HG02943 (cell line): Measurements from ENCODE around the gene GIMAP2.

Experiments used
- ATAC-seq: cut with Tn5 transposase; IDR thresholded peaks from one replicate; pipeline ENCODE4 v1.9.1; 2021; ENCODE audit warnings: mild to moderate bottlenecking, low read depth, moderate library complexity; ENCODE audit not compliant: unreplicated experiment

GIMAP2 gene

GRCh38 chr7:150731916-150732315, 46.4 kb downstream of the GIMAP2 start:
- no peak for ATAC-seq

DNA sequence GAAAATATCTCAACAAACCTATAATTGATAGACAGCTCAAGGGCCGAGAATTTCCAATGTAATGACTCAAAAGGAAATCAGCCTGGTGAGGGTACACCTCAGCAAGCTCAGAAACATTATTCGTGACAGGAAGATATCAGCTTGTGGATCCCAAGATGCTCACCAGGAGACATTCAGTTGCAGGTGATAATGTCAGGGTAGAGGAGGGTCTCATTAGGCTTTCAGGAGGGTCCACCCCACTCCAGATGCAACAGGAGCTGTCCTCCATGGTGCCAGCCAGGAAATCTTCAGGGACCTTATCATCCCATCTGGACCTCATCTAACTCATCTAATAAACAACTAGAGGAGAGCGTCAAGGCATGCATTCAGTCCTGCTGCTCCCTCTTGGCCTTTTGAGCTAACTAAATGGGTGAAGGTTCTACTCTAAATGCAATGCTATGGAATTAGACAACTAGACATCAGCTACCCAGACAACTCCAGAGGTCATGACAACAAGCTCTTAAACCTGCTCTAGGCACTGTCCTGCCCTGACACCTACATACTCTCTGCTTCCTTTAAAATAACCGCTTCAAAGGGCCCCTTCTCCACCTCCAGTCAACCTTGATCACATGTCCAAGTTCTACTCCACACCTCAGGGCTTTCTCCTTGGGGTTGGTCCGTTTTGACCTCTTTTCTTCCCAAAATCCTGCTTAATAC, 47.4 kb downstream of the GIMAP2 start:
- no peak for ATAC-seq

- ATAC-seq, result no peak
Observed at GRCh38 chr7:150733482-150734095, 48.1 kb downstream of the GIMAP2 start.

GRCh38 chr7:150734254-150734653, 48.7 kb downstream of the GIMAP2 start:
- no peak for ATAC-seq

- no peak for ATAC-seq
Observed at GRCh38 chr7:150735596-150736358, 50.3 kb downstream of the GIMAP2 start.

- no peak for ATAC-seq
Observed at GRCh38 chr7:150736864-150737263, 51.4 kb downstream of the GIMAP2 start.

DNA sequence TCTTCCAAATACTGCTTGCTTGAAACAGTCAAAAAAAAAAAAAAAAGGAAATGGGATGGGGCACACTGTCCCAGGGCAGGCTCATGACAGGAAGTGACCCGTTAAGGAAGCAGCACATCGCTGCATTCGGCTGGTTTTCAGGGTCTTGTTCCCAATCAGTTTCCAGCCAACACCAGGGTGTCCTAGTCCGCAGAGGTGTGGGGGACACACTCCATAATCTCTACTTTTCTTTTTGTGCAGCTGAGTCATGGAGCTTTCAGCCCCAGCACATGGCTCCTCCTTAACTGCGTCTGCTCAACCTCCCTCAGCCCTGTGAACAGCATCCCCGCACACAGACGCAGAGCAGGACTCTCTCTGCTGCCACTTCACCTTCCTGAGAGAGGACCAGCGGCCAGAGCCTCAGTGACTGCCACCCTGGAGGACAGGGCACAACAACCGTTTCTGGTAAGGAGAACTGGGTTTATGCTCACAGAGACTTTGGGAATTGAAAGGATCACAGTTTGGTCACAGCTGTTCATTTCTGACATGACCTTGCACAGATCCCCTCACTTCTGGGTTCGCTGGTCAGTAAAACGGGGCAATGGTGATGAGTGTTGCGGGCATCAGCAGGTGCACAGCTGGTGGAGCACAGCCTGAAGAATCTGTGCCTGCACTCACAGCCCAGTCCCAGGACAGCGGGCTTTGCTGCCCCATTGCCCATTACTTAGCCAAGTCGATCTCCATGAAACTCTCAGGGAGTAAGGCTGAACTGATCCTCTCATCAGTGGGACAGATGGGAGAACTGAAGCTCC, 52.0 kb downstream of the GIMAP2 start, which contains the start of gene GIMAP5:
TSS of gene GIMAP5 (plus strand) at position 154 of the 791 bp plus-strand sequence. CDS start 3,467 bp downstream, outside the sequence.
- ATAC-seq, result no peak

DNA sequence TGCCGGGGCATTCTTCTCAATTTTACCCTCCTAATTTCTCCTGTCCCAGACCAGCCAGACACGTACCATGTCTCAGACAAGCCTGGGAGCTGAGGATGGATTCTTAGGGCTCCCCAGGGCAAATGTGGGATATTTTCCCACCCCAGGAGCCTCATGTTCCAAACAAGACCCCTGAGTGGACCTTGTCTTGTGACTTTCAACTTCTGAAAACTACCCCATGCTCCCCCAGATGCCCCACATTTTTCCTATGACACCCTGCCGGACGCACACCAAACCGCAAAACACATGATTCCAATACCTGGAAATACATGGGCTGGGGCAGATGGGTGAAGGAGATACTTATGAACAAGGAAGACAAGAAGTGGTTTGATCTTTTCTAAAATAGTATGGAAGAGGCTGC, 52.6 kb downstream of the GIMAP2 start:
- no peak for ATAC-seq

DNA sequence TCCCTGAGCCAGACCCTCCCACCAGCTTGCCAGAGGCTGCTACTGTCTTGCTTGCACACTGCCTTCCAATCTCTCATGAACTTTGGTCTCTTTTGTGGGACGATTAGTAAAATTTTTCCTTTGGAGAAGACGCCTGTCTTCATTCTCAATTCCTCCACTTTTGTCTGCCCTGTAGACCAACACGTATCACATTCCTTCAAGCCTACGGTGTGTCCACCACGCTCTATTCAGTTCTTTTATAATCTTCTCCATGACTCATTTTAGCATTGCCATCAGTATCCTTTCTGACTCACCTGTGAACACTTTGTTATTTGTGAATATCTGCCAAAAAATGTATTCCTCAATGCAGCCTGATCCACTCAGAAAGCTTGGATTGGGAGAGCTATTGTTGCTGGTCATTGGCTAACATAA, 53.1 kb downstream of the GIMAP2 start:
- no peak for ATAC-seq

DNA sequence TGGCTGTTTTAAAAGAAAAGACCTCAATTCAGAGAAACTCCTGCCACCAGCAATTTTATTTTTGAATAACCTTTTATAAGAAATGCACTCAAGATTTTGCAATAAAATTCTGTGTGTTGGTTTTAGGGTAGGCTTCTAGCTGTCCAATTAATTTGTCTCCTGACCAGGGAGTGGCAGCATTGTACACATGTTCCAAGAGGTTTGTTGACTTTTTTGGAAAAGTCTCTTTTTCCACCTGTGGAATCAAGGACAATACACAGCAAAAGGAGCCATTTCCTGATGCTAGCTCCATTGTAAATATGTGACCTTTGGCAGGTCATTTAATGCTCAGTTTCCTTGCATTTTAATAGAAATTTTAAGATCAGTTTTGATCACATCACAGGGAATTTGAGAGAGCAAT, 53.5 kb downstream of the GIMAP2 start:
- no peak for ATAC-seq

- ATAC-seq, result no peak
Observed at GRCh38 chr7:150740053-150740452, 54.5 kb downstream of the GIMAP2 start.

- ATAC-seq, result no peak
Observed at GRCh38 chr7:150742286-150742968, 56.9 kb downstream of the GIMAP2 start.
